Fibroblast of peridontal ligament (primary cell): Measurements from ENCODE around the gene RHOU.
A peak's percentile ranks its signal among the peaks of the same experiment; 100 is the strongest.
"Not testable (repeated sequence)": the region's sequence is repeated elsewhere in the genome, so short reads cannot be mapped to it uniquely, and the experiment has no call there.

Experiments used
- DNase-seq: peaks from one replicate; pipeline ENCODE4 v3.0.0-alpha.2; 2010; ENCODE audit errors: extremely low read depth

RHOU gene

DNA sequence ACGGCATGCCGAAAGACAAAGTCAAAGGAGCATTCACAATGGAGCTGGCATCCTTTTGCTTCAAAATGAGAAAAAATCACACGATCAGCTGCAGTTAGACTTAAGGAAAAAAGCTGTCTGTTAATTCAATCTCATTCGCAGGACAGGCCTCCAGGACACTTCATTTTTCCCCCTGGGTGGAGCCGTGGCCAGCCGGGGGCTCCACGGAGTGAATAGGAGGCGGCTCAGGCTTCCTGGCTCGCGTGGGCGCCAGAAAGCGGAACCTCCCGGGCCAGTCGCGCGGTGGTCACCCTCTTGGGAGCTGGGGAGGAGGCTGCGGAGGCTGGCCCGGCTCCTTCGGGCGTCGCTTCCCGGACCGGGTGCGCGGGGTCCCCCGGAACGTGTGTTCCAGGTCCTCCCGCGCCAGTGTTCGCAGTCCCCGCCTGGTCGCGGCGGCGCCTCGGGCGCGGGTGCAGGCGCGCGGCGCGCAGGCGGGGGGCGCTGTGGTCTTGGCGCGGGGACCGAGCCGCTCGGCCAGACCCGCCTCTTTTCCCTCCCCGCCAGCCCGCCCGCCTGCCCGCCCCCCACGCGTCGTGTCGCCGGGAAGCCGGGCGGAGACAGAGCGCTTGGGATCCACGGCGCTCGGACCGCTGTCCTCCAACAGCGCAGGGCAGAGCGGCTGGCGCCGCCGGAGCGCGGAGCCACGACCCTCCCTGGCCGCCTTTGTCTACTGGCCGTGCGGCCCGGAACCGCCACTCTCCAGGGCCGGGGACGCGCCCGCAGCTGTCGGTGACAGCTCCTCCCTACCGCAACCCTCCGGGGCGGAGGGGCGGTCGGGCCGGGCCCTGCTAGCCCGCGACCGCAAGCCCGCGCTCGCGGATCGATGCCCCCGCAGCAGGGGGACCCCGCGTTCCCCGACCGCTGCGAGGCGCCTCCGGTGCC is at the start of gene RHOU:
RHOU (plus strand) TSS at position 599 of the 921 bp plus-strand sequence; CDS start at position 863, 264 bp downstream.
- DNase-seq: peak; percentile 7

DNA sequence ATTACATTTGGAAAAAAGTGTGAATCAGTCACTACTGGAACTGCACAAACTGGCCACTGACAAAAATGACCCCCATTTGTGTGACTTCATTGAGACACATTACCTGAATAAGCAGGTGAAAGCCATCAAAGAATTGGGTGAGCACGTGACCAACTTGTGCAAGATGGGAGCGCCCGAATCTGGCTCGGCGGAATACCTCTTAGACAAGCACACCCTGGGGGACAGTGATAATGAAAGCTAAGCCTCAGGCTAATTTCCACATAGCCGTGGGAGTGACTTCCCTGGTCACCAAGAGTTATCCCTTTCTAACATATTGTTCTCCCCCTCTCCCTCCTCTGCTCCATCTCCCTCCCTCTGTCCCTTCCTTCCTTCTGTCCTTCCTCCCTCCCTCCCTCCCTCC is 47.7 kb upstream of the RHOU start:
- DNase-seq: no peak

DNA sequence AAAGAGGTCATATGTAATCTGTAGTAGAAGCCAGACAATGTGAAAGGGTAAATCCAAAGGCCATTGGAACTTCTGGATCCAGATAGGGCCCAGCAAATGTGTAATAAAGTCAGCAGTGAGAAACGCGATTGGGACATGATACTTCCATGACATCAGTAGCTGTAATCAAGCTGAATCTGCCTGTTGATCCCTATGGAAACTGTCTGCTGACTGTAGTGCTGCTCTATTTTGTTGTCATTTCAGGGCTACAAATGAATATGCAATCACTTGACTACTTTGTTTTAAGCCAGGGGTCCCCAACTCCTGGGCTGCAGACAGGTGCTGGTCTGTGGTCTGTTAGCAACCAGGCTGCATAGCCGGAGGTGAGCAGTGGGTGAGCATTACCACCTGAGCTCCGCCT is 46.0 kb upstream of the RHOU start:
- DNase-seq: no peak

DNA sequence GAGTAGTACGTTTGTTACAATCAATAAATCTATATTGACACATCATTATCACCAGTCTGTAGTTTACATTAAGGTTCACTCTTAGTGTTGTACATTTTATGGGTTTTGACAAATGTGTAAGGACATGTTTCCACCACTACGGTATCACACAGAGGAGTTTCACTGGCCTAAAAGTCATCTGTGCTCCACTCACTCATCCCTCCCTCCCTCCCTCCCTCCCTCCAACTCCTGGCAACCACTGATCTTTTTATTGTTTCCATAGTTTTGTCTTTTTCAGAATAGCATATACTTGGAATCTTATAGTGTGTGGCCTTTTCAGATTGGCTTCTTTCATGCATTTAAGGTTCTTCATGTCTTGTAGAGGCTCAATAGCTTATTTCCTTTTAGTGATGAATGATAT is 44.1 kb upstream of the RHOU start:
- DNase-seq: no peak

- peak; percentile 15 for DNase-seq
Measured at GRCh38 chr1:228691926-228692325, 43.4 kb upstream of the RHOU start.

DNA sequence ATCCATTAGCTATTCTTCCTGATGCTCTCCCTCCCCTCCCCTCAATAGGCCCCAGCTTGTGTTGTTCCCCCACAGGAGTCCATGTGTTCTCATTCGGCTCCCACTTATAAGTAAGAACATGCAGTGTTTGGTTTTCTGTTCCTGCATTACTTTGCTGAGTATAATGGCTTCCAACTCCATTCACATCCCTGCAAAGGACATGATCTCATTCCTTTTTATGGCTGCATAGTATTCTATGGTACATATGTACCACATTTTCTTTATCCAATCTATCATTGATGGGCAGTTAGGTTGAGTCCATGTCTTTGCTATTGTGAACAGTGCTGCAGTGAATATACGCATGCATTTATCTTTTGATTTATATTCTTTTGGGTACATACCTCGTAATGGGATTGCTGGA is 40.8 kb upstream of the RHOU start:
- not testable (repeated sequence) for DNase-seq

DNA sequence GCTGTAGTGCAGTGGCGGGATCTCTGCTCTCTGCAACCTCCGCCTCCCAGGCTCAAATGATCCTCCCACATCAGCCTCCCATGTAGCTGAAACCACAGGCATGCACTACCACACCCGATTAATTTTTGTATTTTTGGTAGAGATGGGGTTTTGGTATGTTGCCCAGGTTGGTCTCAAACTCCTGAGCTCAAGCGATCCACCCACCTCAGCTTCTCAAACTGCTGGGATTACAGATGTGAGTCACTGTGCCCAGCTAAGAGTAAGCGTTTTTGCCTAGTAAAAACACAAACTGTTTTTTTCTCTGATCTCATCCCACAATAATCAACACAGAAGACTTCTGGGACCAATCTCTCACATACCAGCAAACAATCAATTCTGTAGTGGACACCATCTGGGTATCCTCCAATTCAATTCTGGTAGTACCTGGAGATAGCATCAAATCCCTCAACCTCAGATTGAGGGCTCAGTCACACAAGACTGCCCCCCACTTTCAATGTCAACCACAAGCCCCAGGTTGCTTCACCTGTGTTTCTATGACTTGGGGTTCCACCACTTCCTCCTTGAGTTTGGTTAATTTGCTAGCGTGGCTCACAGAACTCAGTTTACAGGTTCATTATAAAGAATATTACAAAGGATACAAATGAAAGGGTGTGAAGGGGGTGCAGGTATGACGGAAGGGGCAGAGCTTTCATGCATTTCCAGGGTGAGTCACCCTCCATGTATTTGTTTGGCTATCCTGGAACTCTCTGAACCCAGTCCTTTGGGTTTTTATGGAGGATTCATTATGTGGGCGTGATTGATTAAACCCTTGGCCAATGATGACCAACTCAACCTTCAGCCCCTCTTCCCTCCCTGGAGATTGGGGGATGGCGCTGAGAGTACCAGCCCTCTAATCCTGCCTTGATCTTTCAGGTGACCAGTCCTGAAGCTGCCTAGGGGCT is 40.0 kb upstream of the RHOU start:
- no peak for DNase-seq

DNA sequence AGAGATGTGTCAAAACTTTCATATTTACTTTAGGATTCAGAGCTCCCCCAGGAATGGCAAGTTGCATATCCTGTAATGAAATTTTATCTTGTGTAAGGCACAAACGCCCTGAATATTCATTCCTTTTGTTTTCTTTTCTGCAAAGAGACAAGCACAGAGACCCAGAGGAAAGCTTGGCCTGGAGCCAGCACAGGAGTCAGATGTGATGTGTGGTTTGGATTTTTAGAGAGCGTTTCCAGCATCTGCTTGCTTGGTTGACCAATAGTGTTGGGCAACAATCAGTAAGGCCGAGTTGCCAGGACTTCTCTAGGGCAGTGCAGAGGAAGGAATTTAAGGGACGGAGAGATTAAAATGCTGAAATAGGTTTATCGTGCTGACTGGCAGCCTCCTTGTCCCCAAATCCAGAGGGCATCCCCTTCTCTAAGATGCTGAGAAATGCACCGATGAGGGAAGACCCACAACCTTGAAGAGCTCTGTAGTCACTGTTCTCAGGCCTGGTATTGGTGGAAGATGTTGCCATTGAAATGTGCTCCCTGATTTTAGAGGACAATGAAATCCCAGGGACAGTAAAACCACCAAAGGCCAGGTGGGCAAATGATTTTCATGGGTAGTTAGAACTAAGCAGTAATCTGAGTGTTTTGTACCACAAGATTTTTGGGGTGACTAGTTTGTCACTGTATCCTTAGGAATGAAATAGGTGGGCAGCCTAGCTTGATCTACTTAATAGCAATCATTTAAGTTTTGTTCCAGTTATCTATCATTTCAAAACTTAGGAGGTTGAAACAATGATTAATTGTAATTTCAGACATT is 37.9 kb upstream of the RHOU start:
- peak; percentile 67 for DNase-seq

DNA sequence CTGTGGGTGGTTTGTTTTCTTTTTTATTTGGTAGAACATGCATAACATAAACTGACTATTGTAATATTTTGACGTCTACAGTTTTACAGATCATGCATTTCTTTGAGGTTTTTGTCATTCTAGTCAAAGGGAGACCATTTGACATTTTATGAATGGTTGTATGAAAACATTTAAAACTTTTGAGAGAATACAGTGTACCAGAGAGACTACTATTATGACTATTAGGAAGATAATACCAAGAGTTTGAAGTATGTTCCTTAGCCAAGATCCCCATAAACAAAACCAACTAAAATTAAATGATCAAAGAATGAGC is 37.3 kb upstream of the RHOU start:
- no peak for DNase-seq

GRCh38 chr1:228702433-228702832 is 32.8 kb upstream of the RHOU start:
- no peak for DNase-seq

- DNase-seq: no peak
Measured at GRCh38 chr1:228706305-228706704, 29.0 kb upstream of the RHOU start.

DNA sequence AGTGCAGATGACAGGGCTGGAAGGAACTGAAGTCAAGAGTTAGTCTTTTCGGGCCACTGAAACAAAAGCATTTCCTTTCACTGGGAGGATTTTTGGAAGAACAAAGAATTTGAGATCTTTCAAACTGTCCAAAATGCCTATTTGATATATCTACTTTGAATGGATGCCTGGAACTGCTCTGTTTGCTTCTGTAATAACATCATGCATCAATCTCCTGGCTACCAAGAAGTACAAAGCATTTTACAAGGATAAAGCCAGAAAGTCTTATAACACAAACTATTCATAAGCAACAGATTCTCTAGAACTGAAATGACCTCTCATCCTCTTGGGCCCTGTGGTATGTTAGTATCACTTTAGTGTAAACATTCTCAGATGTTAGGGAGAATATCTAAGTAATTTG is 18.2 kb upstream of the RHOU start:
- DNase-seq: no peak

DNA sequence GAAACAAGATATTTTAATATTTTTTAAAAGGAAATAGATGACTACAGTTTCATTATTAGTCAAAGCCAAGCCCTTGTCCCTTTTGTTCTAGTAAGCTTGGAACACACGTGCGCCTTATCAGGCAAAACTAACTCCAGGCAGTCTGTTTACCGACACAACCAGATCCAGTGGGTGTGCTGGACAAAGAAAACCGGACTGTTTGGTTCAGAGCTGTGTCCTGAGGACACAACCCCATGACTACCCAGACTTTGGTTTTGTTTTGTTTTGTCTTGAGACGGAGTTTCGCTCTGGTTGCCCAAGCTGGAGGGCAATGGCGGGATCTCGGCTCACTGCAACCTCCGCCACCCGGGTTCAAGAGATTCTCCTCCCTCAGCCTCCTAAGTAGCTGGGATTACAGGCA is 13.9 kb upstream of the RHOU start:
- DNase-seq: no peak

DNA sequence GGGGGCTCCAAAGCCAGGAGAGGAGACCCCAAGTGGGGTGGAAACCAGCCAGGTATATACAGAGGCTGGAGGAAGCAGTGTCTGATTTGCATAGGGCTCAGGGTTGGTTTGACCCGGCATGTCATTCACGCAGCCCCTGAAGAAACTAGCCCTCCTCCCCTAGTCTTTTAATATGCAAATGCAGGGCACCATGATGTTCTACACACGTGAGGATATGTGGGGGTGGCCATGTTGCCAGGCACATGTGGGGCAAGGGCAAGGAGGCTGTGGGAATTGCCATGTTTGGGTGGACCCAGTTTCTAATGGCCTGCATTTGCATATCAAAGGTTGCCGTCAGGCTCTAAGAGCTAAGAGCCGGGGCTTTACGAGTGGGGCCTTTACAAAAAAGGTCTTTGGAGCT is 12.0 kb upstream of the RHOU start:
- DNase-seq: no peak

DNA sequence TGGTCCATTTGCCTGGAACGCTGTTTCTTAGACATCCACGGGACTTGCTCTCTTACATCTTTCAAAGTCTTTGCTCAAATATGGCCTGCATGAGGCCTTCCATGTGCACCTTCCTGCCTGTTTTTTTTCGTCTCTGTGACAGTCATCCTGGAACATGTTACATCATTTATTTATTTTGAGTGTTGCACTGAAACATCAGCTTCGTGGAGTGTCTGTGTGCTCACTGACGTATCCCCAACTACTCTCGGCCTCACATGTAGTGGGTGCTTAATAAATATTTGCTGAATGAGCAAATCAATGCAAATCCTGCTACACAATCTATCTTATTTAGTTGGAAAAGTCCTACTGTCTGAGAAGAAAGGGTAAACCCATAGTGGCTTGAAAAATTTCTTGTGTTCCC is 11.4 kb upstream of the RHOU start:
- DNase-seq: no peak

GRCh38 chr1:228725178-228725577 is 10.1 kb upstream of the RHOU start:
- DNase-seq: no peak

DNA sequence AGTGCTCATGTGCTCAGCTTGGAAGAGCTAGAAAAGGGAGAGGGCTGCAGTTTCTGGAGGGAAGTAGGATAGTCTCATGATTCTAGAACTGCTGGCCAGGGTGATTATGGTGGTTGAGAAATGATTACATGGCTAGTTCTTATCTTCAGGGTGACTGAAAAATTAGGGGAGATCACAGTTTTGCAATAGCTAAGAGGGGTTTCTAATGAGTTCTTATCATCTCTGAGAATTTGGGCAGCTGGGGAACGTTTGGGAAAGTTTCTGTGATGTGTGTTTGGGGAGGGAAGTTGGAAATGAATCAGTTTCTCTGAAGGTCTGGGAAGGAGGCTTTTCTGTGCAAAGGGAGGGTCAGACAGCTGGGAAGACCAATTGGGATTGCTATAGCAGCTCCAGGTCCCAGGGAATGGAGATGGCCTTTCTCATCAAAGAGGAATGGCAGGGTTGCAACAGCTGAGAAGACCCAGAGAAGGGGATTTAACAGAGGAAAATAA is 7.6 kb upstream of the RHOU start:
- no peak for DNase-seq

- DNase-seq: no peak
Measured at GRCh38 chr1:228732426-228732825, 2.9 kb upstream of the RHOU start.

- no peak for DNase-seq
Measured at GRCh38 chr1:228733576-228733975, 1.7 kb upstream of the RHOU start.

DNA sequence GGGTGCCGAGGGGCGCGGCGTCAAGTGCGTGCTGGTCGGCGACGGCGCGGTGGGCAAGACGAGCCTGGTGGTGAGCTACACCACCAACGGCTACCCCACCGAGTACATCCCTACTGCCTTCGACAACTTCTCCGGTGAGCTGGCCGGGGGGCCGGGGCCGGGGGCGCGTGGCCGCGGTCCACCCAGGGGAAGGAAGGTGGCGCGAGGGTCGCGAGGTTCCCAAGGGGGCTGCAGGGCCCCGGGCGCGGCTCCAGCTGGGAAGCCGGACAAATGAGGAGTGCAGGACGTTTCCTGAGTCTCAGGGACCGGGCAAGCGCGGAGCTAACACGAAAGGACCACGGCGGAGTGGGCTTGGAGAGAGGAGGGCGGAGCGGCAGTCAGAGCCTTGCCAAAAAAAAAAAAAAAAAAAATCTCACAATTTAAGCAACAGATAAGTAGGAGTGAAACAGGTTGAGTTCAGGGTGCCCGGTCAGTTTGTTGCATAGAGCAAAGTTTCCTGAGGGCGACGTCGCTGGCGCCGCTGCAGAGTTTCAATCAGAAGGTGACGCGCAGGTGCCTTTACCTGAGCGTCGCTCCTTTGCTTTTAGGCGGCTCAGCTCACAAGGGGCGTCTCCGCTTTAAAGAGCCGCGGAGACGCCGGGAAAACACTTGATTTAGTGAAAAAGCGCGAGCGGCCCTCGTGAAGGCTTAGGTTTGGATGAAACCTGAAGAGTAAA is 750 bp downstream of the RHOU start:
- DNase-seq: no peak

DNA sequence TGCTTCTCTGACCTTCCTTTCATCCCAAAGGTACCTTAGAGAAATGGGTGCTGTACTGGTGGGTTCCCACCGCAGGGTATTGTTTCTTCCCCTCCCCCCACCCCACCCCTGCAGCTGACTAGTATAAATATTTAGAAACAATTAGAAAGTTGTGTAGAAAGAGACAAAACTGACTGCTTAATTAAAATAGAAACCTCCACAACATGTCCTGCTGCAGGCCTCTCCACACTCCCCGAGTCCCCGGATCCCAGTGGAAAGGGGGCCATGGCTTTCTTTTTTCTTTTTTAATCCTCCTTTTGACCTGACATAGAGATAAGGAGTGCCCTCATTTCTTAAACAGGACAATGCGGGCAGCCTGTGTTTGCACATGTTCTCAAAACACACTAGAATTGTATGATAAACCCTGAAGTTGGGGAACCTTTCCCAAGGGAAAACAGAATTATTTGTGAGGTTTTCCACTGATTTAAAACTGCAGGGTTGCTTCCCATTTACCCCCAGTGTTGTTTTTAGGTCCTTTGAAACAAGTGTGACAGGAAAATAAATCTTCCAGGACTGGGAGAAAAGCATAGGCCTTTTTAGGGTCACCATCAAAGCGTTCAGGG is 1.7 kb downstream of the RHOU start:
- DNase-seq: no peak
